Left lobe of liver (tissue), 2 donors: ENCODE results near the gene TRMT61A. TPM values are rescaled to one million over a fixed set of nuclear protein-coding genes. Genes with fewer than 3 reads are reported as not detected.
A peak's percentile ranks its signal among the peaks of the same experiment; 100 is the strongest.

ENCODE experiments used
- ATAC-seq: fragments of 200-7000 bp; cut with Tn5 transposase; one replicate; pipeline ENCODE4 v1.9.1; 2020; ENCODE audit warnings: mild to moderate bottlenecking, moderate library complexity
- DNase-seq: peaks from one replicate; pipeline ENCODE4 v3.0.0-alpha.2; 2020; ENCODE audit warnings: low spot score
- total RNA-seq: library from RNA; stranded (reverse); gene quantifications from one replicate; pipeline ENCODE4 v1.2.1, GENCODE V29; 2021
- donor health status: DM: no; HTN: no; CAD: no; lungs with moderate emphysema.
- donor health status: DM: no; HTN: yes; CAD: no.

Gene TRMT61A
- total RNA-seq, result 6.0 TPM

DNA sequence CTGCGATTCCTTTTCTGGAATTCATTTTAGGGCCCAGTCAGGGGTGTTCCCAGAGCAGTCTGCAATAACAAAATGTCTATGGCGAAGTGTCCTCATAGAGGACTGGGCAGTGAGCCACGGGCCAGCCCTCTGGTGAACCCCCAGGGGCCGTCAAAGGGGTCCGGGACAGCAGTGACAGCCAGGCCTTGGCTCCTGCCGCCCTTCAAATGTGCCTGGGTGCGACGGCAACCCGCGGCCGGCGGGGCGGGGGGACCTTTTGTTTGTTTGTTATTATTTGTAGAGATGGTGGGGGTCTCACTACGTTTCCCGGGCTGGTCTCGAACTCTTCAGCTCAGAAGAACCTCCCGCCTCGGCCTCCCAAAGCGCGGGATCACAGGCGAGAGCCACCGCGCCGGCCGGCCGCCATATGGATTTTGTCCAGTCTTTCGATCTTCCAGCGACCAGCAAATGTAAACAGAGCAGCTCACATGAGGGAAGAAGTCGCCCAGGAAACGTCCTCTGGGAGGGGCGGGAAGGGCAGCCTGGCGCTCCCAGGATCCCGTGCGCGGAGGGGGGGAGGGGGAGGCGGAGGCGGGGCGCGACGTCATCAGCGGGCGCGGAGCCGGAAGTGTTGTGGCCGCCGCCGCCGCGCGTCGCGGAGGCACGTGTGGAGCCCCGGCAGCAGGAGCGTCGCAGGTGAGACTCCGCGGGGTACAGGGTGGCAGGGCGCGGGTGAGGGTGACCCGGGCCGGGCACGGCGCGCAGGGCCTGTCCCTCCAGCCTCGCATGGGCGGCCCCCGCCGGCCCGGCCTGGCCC lies at the start of gene TRMT61A:
Gene TRMT61A, plus strand, starts transcription at position 610 of the 796 bp plus-strand sequence. CDS start 783 bp downstream, outside the sequence.
- peak; percentile 93 for DNase-seq
- peak; percentile 93 for ATAC-seq

DNA sequence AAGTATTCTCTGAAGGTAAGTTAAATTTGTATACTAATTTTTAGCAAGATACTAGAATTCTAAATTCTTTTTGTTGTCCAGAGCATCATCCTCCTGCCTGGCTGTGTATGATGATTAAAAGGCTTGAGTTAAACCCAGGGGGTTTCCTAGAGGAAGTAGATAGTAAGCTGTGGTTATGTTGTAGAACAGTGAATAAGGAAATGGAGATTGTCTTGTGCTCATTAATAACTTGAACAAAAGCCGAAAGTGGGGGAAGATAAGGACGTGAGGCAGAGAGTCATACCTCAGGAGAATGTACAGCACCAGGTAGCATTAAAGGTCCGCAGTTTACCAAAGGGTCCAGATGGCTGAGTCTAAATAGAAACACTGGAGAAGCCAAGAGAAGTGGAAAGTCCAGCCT lies 48.4 kb upstream of the TRMT61A start:
- ATAC-seq, result no peak
- no peak for DNase-seq

DNA sequence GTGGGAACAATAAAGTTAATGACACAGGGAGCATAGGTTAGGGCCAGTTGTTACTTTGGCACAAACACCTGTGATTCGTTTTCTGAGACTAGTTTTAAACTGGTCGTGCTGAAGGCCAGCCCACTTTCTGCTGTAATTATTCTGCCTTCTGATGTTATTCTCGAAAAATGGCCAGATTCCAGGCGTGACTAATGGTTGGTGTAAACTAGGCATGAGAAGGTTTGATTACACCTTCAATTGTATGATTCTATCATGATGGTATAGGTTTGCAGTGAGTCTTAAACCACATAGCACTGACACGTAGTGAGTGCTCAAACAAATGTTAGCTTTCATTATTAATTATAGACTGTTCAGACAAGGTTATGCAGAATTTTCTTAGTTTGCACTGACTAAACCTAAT lies 45.4 kb upstream of the TRMT61A start:
- ATAC-seq (no peak), DNase-seq (no peak)

DNA sequence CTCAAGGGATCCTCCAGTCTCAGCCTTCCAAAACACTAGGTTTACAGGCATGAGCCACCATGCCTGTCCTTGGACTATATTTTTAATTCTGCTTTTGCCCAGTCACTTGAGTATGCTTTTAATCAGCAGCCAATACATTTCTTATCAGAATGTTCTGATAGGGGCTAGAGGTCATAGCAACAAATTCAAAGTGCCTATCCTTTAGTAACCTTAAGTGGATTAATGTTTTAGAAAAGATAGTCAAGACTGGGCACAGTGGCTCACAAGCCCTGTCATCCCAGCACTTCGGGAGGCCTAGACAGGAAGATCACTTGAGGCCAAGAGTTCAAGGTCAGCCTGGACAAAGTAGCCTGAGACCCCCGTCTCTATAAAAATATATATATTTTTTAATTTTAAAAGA lies 43.5 kb upstream of the TRMT61A start:
- DNase-seq, result no peak
- no peak for ATAC-seq

DNA sequence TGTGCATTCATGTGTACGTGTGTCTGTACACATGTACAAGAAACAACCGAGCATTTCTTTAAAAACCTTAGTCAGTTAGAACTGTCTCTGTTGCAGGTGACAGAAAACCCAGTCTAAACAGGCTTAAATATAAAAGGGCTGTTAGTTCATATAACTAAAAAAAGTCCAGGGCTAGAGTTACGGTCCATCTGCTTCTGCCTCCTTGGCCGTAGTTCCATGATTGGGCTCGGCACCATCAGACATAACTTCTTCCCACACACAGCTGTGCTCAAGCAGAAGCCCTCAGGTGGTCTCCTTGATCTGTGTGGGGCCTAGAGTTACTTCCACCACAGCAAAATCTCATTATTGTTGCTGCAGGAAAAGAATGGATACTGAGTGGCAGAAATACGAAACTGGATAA lies 40.9 kb upstream of the TRMT61A start:
- DNase-seq (no peak), ATAC-seq (no peak)

DNA sequence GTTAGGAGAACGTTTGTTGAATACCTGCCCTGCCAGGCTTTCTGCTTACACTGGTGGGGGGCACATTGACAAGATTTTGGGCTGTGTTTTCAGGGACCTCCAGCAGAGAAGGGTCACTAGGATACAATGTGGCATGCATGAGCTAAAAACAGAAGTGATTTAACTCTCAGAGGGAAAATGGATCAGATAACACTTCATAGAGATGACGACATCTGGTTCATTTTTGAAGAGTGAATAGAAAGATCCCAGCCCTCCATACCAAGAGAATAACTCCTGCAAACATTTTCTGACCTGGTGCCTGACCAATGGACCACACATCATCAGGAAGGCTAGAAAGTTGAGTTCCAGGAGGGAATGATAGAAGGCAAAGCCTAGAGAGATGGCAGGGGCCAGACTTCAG lies 40.0 kb upstream of the TRMT61A start:
- DNase-seq (no peak), ATAC-seq (no peak)

DNA sequence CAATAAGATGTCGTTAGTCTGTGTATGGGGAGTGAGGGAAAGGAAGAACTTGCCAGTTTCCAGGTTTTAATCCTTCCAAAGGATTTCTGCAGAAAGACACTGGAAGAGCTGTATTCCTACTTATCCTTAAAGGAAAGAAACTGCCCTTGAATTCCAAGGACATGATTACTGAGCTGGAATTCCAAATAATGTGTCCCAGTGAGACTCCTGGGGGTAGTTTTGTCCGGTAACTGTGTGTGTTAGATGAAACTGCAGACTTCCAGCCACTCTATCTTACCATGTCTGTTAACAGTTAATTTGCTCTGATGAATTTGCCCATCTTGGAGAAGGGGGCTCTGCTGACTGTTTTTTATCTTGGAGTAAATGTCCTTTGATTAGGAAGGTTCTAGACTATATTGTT lies 39.4 kb upstream of the TRMT61A start:
- ATAC-seq (no peak), DNase-seq (no peak)

DNA sequence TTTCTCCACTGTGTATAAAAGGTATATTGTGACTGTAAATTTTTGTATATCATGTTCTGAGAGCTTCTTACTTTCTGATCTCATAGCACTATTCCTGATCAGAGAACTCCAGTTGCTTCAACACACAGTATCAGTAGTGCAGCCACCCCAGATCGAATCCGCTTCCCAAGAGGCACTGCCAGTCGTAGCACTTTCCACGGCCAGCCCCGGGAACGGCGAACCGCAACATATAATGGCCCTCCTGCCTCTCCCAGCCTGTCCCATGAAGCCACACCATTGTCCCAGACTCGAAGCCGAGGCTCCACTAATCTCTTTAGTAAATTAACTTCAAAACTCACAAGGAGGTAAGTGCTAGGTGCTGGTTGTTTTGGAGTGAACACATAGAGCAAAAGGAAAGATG lies 37.3 kb upstream of the TRMT61A start:
- ATAC-seq, result no peak

DNA sequence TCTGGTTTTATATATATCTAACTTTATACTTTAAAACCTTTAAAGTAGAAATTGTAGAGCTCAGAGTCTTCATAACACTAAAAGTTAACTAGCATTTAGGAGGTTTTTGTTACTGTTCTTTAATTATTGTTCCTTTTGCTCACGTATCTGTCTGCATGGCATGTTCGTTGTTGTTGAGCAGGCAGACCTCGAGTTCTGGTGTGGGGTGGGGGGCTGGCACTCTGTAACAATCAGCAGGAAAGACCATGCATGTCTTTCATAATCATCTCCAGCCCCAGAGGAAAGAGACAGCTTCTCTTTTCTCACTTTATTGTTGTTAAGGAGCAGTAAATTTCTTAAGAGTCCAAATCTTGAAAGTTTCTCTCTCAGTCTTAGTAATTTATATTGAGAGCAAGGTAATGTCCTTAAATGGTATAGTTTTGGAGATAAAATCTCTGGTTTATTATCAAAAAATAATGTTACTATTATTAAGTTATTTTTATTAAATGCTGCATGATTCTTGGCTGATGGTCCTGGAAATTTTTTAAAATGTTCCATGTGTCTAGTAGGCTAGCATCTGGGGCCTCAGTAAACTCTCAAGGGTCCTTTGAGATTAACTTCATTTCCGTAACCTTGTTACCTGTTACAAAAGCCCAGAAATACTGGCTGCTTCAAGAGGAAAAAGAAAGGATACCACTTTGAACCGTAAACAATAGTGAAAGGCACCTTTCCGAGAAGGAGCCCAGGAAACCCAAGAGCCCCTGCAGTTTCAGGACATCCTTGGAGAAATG lies 36.7 kb upstream of the TRMT61A start:
- ATAC-seq, result no peak
- DNase-seq, result peak; percentile 15

More for the DNA sequence above, 37.3 kb upstream of the TRMT61A start:
- DNase-seq, result peak; percentile 21

DNA sequence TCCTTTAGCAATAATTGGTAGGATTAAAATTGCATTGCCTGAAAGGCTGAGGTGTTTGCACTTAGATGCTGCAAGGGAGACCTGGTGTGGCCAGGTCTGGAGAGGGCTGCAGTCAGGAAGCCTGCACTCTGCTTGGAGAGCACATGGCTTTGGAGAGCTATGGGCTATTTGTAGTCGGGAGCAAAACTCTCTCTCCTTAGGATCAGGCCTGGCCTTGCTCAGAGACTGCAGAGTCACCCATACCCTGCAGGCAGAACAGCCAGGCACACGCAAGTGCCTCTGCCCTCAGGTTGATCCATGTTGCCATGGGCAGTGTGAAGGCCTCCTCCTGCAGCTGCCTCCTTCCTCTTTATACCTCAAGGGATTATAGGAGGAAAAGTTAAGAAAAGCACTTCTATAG lies 33.1 kb upstream of the TRMT61A start:
- peak; percentile 9 for ATAC-seq
- DNase-seq, result no peak

DNA sequence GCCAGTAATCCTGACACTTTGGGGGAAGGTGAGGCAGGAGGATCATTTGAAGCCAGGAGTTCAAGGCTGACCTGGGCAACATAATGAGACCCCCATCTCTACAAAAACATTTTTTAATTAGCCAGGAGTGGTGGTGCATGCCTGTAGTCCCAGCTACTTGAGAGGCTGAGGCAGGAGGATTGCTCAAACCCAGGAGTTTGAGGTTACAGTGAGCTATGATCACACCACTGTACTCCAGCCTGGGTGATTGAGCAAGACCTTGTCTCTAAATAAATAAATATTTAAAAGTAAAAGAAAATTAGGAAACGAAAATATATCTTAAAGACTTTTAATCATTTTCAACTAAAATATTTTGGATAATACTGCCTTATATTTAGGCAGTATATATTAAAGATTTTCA lies 32.2 kb upstream of the TRMT61A start:
- ATAC-seq (no peak), DNase-seq (no peak)

DNA sequence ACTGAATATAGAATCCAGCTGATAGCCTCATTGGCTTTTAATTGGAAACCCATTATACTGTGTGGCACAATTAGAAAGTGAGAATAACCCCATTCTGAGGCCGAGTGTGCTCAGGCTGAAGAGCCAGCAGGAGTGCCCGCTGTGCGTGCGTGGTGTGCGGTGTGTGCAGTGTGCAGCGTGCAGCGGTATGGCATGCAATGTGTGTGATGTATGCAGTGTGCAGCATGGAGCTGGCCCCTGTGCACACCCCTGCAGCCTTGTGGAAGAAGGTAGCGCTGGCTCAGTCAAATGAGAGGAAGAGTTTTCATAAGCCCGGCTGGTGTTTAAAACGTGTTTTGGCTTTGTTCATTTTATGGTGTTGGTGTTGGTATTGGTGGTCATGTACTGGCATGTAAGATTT lies 29.3 kb upstream of the TRMT61A start:
- ATAC-seq (peak; percentile 5), DNase-seq (peak; percentile 35)

DNA sequence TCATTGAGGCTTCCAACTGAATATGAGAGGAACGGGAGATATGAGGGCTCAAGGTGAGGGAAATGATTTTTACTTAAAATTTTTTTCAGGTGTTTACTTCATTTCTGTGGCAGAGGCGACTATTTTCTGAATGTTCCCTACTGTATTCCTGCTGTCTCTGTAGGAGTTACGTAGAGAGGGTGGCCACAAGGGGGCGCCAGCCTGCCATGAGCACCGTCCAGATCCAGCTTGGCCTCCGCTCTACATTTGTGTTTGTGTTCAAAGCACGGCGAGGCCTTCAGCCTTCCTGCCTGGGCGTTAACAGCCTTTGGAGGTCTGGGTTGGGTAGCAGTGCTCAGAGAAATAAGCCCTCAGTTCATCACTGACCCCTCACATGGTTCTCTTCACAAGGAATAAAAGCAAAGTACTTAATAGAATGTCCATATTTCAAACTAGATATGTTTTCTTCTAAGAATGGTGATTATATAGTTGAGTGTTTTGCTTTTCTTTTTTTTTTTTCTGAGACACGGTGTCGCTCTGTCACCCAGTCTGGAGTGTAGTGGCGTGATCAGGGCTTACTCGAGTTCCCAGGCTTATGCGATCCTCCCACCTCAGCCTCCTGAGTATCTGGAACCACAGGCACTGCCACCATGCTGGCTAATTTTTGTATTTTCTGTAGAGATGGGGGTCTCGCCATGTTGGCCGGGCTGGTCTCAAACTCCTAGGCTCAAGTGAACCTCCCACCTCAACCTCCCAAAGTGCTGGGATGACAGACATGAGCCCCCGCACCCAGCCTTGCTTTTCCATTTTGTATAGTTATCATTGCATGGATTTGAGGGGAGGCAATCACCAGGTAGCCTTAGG lies 28.6 kb upstream of the TRMT61A start:
- ATAC-seq (peak; percentile 92), DNase-seq (peak; percentile 84)

DNA sequence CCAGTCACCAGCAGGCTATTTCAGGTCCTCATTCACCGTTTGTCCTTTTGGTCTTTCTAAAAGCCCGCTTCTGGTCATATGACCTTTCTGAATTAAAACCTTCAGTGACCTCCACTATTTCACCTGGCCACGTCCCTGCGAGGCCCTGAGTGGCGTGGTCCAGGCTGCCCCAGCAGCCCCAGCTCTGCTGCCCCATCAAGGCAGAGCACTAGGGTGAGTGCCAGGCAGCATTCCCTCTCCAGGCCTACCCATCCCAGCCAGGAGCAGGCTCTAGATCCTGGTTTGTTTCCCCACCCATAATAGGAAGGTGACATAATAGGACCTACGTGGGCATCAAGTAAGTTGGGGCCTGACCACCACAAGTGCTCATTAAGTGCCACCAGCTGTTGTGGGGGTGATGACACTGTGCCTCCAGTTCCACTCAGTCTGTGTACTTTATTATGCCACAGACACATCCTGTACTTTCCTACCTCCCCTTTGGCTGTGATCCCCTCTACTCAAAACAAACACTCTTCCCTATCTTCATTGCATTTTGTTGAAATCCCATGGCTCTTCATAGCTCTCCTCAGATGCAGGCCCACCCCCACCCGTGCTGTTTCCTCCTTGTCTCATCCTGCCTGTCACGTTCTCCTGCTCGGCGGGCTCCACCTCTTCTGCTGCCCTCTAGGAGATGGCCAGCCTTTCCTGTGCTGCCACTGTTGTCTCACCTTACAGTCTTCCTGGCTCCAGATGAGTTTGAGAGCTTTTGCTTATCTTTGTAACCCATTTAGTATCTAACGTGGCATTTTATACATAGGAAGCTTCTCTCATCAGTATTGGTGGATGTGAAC lies 27.7 kb upstream of the TRMT61A start:
- ATAC-seq, result no peak
- DNase-seq, result peak; percentile 41

DNA sequence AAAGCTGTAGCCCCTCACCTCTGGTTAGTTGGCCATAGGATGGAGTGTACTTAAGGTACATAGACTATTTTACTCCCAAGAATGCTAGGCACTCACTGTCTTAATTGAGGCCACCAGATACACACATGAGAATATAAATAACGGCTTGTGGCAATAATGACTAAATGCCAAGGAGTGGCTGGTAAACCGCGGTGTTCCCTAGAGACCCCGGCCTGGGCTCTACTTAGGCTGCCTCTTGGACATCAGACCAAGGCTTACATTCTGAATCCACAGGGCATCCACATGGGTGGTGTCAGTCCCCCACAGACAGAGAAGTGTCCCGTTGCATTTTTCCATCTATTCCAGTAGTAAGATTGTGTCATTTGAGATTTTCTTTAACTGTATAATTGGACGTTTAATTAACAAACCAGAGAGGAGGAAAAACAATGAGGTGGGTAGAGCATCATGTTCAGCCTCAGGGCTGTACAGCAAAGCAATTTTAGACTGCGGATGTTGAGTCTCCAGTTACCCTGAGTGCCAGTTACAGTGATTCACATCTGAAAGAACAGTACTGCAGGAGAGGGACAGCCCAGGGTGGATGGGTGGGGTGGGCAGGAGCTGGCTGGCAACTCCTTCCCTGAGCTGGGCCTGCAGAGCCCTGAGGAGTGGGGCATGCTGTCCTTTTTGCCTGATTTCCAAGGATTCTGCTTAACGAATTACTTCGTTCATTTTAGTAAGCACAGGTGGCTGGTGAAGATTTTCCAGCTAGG lies 26.9 kb upstream of the TRMT61A start:
- ATAC-seq (no peak), DNase-seq (peak; percentile 29)

DNA sequence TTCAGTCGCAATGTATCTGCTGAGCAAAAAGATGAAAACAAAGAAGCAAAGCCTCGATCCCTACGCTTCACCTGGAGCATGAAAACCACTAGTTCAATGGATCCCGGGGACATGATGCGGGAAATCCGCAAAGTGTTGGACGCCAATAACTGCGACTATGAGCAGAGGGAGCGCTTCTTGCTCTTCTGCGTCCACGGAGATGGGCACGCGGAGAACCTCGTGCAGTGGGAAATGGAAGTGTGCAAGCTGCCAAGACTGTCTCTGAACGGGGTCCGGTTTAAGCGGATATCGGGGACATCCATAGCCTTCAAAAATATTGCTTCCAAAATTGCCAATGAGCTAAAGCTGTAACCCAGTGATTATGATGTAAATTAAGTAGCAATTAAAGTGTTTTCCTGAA lies 26.1 kb upstream of the TRMT61A start:
- DNase-seq (peak; percentile 41), ATAC-seq (no peak)

DNA sequence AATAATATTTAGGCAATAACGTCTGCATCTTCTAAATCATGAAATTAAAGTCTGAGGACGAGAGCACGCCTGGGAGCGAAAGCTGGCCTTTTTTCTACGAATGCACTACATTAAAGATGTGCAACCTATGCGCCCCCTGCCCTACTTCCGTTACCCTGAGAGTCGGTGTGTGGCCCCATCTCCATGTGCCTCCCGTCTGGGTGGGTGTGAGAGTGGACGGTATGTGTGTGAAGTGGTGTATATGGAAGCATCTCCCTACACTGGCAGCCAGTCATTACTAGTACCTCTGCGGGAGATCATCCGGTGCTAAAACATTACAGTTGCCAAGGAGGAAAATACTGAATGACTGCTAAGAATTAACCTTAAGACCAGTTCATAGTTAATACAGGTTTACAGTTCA lies 25.7 kb upstream of the TRMT61A start:
- peak; percentile 33 for DNase-seq

DNA sequence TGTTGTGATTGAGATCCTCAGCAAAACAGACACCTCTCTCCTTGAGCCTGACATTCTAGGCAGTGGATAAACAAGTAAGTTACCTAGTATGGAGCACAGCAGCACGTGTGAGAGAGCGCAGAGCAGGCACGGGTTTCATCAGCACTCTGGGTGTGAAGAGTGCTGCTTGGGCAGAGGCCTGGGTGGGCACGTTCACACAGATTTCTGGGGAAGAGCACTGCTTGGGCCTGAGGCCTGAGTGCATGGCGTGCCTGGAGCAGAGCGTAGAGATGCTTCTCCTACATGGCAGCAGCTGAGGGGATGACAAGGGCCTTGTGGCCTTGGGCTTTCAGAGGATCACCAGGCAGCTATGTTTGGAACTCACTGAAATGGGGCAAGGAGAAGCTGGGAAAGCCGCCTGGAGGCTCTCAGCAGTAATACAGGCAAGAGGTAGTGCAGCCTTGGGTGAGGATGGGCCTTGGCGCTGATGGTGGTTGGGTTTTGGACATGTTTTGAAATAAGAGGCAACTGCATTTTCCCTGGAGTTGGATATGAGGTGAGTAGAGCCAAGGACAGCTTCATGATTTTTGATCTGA lies 23.9 kb upstream of the TRMT61A start:
- DNase-seq, result peak; percentile 34
- ATAC-seq, result no peak

More for the DNA sequence above, 25.7 kb upstream of the TRMT61A start:
- no peak for ATAC-seq

DNA sequence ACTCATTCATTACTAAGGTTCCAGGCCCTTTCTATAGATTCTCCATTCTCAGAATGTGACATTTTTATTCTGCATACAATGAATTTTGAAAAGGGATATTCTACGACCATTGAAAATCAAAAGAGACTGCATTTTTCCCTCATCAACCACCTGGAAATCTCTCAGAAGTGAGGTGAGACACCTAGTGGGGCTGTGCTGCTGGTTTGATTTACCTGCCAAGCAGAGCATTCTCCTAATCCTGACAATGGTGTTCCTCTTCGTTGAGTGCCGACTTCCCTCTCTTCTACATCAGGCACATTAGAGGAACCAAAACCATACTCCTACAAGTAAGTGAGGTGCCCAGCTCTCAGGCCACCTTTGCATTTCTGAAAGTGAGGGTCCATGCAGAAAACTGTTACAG lies 21.2 kb upstream of the TRMT61A start:
- ATAC-seq (no peak), DNase-seq (no peak)
